MM.1S (cell line): ENCODE data around the gene ID2.

Source experiments
- EZH2 ChIP-seq: fragments of 300-600 bp; sonication (generic); optimal IDR thresholded peaks from 2 replicates; pipeline ENCODE3; 2017; ENCODE audit warnings: low read depth, mild to moderate bottlenecking, antibody characterized with exemption, low read length, mixed read lengths
- TF ChIP-seq, protein P1 (sequence below): fragments of 300-600 bp; sonication (generic); IDR thresholded peaks from 2 replicates; pipeline ENCODE4 v1.5.1; 2016; ENCODE audit warnings: antibody characterized with exemption, low read length, mixed read lengths

DNA sequence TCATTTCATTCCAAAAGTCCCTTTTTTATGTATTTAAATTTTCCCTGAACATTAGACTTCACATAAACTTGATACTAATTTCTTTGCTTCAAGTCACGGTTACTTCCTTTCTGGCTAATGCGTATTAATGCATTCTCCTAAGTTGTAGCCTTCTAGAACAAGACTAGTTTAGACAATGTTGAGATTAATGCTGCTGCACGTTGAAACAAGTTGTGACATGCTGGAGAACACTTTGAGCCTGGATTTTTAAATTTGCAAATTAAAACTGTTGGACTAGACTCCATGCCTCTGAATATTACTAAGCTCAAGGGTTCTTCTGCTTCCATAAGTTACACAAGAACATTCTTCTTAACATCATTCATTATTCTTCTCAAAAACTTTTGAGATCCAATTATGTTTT is 29.1 kb downstream of the ID2 start:
- TF ChIP-seq EZH2 = no peak
- TF ChIP-seq, protein P1, sequence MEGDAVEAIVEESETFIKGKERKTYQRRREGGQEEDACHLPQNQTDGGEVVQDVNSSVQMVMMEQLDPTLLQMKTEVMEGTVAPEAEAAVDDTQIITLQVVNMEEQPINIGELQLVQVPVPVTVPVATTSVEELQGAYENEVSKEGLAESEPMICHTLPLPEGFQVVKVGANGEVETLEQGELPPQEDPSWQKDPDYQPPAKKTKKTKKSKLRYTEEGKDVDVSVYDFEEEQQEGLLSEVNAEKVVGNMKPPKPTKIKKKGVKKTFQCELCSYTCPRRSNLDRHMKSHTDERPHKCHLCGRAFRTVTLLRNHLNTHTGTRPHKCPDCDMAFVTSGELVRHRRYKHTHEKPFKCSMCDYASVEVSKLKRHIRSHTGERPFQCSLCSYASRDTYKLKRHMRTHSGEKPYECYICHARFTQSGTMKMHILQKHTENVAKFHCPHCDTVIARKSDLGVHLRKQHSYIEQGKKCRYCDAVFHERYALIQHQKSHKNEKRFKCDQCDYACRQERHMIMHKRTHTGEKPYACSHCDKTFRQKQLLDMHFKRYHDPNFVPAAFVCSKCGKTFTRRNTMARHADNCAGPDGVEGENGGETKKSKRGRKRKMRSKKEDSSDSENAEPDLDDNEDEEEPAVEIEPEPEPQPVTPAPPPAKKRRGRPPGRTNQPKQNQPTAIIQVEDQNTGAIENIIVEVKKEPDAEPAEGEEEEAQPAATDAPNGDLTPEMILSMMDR = no peak
